NCI-H524 treated with DMSO at 0.1 percent for 48 hours (cell line): ENCODE data around the gene GNA15.
"Not testable (repeated sequence)": the region's sequence is repeated elsewhere in the genome, so short reads cannot be mapped to it uniquely, and the experiment has no call there.

Experiments used
- DNase-seq: peaks from one replicate; lab custom pipeline; 2025; lab: John Stamatoyannopoulos, UW

GNA15 gene

GRCh38 chr19:3190921-3191805 is 55.3 kb downstream of the GNA15 start:
- DNase-seq: no peak

- DNase-seq: not testable (repeated sequence)
Measured at GRCh38 chr19:3191806-3192104, 55.9 kb downstream of the GNA15 start.

- no peak for DNase-seq
Measured at GRCh38 chr19:3192228-3192635, 56.4 kb downstream of the GNA15 start.

GRCh38 chr19:3192684-3193083 is 56.9 kb downstream of the GNA15 start:
- DNase-seq: no peak

GRCh38 chr19:3193256-3194105 is 57.6 kb downstream of the GNA15 start:
- DNase-seq: no peak

GRCh38 chr19:3194106-3195087 is 58.6 kb downstream of the GNA15 start:
- no peak for DNase-seq

- no peak for DNase-seq
Measured at GRCh38 chr19:3196064-3196932, 60.5 kb downstream of the GNA15 start.

- DNase-seq: no peak
Measured at GRCh38 chr19:3196933-3197205, 61.0 kb downstream of the GNA15 start.

GRCh38 chr19:3198901-3199700 is 63.3 kb downstream of the GNA15 start:
- no peak for DNase-seq

- no peak for DNase-seq
Measured at GRCh38 chr19:3201072-3201700, 65.4 kb downstream of the GNA15 start.

- DNase-seq: no peak
Measured at GRCh38 chr19:3201911-3202310, 66.1 kb downstream of the GNA15 start.

GRCh38 chr19:3202346-3202745 is 66.5 kb downstream of the GNA15 start:
- no peak for DNase-seq

GRCh38 chr19:3202895-3203294 is 67.1 kb downstream of the GNA15 start:
- DNase-seq: not testable (repeated sequence)

- no peak for DNase-seq
Measured at GRCh38 chr19:3203805-3204645, 68.2 kb downstream of the GNA15 start.

GRCh38 chr19:3204646-3205275 is 68.9 kb downstream of the GNA15 start:
- DNase-seq: no peak

GRCh38 chr19:3206216-3206953 is 70.6 kb downstream of the GNA15 start:
- no peak for DNase-seq

- no peak for DNase-seq
Measured at GRCh38 chr19:3207461-3208242, 71.8 kb downstream of the GNA15 start.
